Epithelial cell of proximal tubule (primary cell): ENCODE measurements around the gene TNRC6C. TPM values are rescaled to one million over a fixed set of nuclear protein-coding genes. Genes with fewer than 3 reads are reported as not detected.

ENCODE experiments used
- DNase-seq: peaks from one replicate; pipeline ENCODE4 v3.0.0-alpha.2; 2011; ENCODE audit warnings: low read depth
- H3K4me3 ChIP-seq: 2 replicates; pipeline ENCODE4 v1.5.1; 2011; ENCODE audit warnings: low read depth, mild to moderate bottlenecking, low read length
- CTCF ChIP-seq: conservative IDR thresholded peaks from 2 replicates; pipeline ENCODE4 v1.5.1; 2012; ENCODE audit warnings: low read depth, mild to moderate bottlenecking, low read length
- total RNA-seq: library from RNA; depleted of rRNA; stranded (reverse); fragments of >200 nt; gene quantifications from 2 replicates; pipeline ENCODE4 v1.2.3, GENCODE V29; 2015

TNRC6C gene
- total RNA-seq, 1 donor from 2014 or later = 5.3 TPM

- TF ChIP-seq CTCF = no peak
- H3K4me3 ChIP-seq = no peak overlapping the region
- no peak for DNase-seq
Observed at GRCh38 chr17:78044280-78044835, 85.9 kb downstream of the TNRC6C start.

DNA sequence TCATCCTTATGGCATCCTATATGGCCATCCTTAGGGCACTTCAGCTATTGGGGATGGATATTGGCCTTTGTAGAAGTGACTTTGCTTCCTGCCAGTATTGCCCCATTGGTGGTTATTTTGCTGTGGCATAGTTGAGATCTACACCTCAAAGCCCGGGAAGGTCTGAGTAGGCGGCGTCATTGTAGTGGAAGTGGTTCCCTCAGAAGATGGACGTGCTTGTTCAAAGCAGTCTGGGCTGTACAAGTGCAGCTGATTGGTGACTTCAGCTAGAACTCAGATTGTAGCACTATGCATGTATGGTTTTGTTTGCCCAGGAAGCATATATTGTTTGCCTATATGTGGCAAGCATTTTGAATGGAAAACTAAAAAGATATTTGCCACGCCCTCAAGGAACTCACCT is 86.8 kb downstream of the TNRC6C start:
- DNase-seq = no peak
- H3K4me3 ChIP-seq = no peak overlapping the region
- no peak for TF ChIP-seq CTCF

- no peak for TF ChIP-seq CTCF
- DNase-seq = no peak
- no peak overlapping the region for H3K4me3 ChIP-seq
Observed at GRCh38 chr17:78046923-78047322, 88.4 kb downstream of the TNRC6C start.

- no peak for DNase-seq
- no peak overlapping the region for H3K4me3 ChIP-seq
- no peak for TF ChIP-seq CTCF
Observed at GRCh38 chr17:78048346-78049292, 90.1 kb downstream of the TNRC6C start.

- no peak for DNase-seq
- H3K4me3 ChIP-seq = no peak overlapping the region
- TF ChIP-seq CTCF = no peak
Observed at GRCh38 chr17:78049609-78050008, 91.1 kb downstream of the TNRC6C start.

- DNase-seq = no peak
- H3K4me3 ChIP-seq = no peak overlapping the region
- TF ChIP-seq CTCF = no peak
Observed at GRCh38 chr17:78051186-78051972, 92.9 kb downstream of the TNRC6C start.
